DMS53 treated with DMSO at 0.1 percent for 48 hours (cell line): ENCODE data around the gene REEP1.
"Not testable (repeated sequence)": the region's sequence is repeated elsewhere in the genome, so short reads cannot be mapped to it uniquely, and the experiment has no call there.

Source experiments
- DNase-seq: peaks from one replicate; lab custom pipeline; 2025; ENCODE audit not compliant: unreplicated experiment; lab: John Stamatoyannopoulos, UW

The REEP1 gene

DNA sequence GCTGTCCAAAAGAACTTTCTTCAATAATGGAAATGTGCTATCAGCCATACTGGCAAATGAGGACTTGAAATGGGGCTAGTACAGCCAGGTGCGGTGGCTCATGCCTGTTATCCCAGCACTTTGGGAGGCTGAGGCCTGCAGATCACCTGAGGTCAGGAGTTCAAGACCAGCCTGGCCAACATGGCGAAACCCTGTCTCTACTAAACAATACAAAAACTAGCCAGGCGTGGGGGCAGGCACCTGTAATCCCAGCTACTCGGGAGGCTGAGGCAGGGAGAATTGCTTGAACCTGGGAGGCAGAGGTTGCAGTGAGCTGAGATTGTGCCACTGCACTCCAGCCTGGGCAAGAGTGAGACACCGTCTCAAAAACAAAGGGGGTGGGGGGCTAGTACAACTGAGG, 92.6 kb downstream of the REEP1 start:
- DNase-seq = not testable (repeated sequence)

DNA sequence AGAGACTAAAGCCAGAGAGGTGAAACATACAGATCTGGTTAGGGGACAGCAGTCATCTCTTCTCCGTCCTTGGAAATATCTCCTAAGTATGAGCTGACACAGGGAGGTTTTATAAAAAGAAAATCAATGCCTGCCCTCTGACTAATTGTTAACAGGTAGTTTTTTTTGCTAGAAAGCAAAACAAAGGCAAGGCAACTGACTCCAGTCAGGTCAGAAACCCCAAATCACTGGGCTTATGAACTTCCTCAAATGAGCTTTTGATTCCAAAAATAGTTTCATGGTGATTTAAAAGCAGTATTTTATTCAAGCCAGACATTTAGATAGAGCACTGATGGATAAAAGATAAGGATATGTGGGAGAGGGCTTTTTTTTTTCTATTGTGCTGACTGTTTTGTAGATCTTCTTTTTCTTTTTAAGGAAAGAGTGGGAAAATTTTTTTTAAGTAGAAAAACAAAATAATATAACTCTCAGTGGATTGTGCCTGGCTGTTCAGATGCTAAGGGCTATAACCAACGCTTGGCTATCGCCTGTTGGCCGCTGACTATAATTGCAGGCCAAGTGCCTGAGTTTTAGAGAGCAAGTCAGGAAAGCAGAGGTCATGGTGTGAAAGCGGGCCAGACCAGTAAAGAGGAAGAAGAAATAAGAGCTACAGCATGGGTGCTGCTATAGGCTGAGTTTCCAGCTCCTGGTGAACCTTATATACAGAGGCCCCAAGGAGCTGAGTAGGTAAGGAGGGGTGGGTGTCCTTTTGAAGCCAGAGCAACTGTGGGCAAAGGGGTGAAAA, 93.3 kb downstream of the REEP1 start:
- no peak for DNase-seq

DNA sequence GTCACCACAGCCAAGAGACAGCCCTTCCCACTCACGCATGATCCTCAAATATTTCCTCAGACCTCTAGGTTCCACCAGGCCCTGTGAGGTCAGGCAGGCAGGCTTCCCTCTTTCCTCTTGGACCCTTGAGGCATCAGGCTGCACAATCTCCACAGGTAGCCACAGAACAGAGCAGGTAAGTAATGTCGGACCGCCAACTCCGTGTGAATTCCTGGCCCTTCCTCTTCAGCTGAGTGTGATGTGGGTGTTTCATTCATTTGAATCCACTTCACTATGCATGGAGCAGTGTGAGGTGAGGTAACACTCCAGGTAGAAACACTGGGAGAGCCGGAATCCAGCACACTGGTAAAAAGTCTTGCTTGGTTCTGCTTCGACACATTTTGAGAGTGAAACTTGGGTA, 94.2 kb downstream of the REEP1 start:
- DNase-seq = no peak

DNA sequence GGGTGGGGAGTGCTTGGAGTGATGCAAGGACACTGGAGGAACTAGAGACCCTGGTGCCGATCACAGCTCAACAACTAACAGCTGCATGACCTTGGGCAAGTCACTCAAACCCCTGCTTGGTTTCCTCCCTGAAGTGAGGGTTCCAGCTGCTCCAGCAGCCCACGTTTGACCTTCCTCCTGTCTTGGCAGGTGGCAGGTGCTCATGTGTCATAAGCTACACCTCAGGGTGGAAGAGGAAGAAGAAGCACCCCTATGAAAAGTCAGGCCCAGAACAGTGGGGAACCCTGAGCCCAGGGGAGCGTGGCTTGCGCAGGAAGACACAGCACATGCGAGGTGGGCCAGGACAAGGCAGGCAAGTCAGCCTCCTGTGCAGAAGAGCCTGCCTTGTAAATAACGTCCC, 95.8 kb downstream of the REEP1 start:
- no peak for DNase-seq

DNA sequence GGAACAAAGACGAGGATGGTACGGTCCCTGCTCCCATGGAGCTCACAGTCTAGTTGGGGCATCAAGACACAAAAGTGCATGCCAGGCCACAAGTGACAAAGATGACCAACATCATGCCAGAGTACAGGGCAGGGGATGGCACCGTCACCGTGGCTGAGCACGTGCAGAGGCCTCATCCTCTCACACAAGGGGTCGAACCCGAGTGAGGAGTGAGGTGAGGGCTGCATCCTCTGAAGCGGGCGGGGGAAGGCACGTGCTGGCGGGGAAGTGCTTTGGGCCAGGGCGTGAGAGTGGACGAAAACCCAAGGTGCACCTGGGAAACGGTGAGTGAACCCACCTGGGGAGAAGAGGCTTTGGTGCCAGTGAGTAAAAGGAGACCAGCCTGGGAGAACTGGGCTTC, 97.2 kb downstream of the REEP1 start:
- no peak for DNase-seq

DNA sequence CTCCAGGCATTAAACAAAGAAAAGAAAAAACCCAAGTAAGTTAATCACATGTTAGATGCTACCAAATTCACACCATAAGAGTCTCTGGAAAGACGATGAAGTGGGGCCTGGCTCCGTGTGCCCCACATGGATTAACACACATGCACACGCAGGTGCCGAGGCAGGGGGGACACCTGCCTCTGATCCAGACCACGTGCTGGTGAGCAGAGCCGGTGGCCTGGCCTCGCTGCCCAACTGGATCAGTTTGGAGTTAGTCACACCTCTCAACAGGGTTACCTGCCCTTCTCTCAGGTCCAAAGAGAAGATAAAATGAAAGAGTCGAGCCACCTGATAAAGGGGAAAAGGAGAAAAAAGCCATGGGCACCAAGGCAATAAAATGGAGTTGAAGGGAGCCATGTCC, 97.7 kb downstream of the REEP1 start:
- DNase-seq = no peak

DNA sequence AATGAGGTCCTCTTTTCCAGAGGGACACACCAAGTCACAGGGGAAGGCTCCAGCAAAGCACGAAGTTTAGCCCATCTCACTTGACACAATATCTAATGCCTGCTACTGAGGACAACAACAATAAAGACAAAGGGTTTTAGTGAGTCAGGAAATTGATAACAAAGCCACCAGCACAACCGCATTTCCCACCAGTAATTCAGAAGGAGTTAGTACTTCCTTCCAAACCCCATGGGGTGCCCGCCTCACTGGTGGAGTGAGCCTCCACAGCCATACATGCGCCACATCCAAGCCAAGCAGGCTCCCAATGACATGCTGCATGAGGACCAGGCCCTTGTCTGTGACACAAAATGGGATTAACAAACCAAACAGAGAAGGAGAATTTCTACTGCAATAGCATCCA, 98.1 kb downstream of the REEP1 start:
- no peak for DNase-seq

DNA sequence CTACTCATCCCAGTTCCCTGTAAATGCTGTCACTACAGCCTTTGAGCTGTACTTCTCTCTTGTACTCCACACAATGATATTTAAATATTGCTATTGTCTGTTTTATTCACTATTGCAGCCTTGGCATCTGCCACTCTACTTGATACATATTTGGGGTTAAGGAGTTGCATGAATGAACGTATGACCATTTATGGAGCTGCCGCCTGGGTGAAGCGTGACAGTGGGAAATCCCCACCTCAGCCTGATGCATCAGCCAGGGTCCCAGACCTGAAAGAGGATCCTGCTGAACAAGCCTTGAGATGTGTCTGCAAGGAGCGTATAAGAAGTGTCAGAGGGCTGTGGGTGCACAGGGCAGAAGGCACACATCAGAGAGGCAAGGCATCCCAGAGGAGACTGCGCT, 99.1 kb downstream of the REEP1 start:
- no peak for DNase-seq

DNA sequence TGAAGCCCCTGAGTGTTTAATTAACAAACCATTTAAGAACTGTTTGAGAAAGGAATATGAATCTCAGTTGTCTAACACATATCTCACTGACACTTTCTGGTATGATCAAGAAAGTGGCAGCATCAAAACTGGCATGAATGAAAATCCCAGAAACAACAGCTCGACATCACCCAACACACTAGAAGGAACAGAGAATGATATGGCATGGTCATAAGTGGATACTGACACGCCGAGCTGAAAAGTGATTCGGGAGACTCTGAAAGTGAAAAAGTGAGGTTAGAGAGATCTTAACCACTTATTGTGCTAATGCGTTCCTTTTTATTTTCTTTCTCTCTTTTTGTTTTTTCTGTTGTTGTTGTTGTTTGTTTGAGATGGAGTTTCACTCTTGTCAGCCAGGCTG, 100.3 kb downstream of the REEP1 start:
- DNase-seq = no peak

DNA sequence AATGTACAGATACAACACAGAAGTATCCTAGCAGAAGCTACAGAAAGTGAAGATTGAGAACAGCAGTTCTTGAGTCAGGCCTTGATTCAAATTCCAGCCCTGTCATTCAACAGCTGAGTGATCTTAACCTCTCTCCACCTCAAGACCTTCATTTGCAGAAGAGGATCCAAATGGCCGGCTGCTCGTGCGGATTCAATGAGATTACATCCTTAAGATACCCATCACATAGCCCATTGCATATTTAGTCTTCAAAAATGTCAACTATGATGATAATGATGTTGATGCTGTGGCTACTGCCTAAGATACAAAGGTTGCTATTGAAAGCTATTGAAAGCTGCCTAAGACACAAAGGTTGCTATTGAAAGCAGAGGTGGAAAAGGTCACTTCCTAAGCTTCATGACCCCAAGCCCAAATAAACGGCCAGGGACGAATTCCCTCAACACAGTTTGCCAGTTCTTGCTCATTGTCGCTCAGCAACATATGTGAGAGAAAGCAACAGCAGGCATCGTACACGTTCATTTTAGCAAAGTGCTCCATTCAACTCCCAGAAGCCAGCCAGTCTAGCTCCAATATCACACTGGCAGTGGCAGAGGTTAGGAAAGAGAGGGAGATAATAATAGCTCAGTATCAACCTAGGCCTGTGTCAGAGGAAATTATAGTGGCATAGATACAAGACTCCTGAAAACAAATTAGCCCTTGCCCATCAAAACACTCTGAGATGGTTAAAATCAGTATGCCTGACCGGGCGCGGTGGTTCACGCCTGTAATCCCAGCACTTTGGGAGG, 102.0 kb downstream of the REEP1 start:
- no peak for DNase-seq

DNA sequence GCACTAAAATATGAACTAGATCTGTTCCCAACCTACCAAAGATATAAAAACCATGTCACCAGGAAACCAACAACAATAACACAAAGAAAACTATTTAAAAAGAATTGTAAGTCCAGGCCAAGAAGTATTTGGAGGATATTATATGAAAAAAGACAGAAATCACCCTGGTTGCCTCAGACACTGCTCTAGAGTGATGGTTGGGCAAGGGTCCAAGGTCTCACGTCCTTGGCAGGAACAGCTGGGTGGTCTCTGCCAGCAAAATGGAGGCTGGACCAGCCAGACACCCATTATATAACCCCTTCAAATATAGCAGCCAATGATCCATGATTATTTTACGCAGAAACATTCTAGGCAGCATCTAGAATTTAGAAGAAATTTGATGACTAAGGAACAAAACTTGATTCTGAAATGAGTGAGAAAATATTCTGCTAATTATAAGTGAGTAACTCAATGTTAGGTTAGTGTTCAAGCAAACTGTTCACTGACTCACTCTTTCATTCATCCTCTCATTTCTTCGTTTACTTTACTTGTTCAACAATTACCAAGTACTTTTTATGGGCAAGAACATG, 102.8 kb downstream of the REEP1 start:
- no peak for DNase-seq

DNA sequence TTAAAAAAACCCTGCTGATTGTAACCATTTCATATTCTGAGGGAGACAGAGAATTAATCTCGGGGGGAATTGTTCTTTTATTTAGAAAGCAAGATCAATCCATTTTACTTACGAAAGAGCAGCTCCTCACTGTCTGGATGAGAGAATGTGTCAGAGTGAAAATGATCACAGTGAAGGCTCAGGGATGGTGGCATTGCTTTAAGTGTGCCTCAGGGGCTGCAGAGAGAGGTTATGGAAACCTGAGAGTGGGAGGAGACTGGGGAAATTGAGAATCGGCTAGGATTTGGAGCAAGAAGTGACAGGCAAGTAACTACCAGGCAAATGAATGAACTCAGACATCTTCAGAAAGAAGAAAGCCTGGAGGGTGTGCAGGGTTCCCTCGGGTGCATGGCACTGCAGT, 104.0 kb downstream of the REEP1 start:
- DNase-seq = no peak

DNA sequence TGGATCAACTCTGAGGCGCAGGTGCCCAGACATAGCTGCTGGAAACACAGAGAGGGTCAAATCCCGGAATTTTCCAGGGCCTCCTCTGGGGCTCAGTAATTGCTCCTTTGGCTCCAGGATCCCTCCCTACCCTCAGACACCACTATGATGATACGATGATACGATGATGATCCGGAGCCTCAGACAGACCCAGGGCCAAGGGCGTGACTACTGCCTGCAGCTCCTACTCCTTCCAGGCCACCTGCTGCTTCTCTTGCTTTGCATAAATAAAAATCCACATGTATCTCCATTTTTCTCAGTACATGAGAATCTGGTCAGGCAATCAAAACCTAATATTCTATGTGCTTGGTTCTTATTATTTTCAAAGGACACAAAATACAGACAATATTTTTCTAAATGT, 104.5 kb downstream of the REEP1 start:
- DNase-seq = no peak

DNA sequence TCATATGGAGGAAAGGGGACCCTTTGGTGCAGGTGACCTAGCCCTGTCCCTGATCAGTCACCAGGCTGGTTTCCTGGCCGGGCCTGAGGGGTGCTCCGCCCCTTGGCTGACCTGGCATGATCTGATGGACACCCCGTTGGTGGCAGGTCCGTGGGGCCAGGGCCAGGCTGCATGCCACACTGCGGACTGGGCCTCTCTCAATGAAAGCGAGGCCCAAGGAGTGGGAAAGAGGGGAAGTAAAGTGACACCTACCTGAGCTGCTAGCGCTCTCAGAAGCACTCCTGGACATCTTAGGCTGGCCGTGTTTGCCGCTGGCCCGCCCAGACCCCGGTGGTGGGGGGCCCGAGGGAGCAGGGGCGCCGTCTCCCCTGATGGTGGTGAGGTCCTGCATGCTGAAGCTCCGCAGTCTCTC, 105.0 kb downstream of the REEP1 start:
- DNase-seq = no peak

DNA sequence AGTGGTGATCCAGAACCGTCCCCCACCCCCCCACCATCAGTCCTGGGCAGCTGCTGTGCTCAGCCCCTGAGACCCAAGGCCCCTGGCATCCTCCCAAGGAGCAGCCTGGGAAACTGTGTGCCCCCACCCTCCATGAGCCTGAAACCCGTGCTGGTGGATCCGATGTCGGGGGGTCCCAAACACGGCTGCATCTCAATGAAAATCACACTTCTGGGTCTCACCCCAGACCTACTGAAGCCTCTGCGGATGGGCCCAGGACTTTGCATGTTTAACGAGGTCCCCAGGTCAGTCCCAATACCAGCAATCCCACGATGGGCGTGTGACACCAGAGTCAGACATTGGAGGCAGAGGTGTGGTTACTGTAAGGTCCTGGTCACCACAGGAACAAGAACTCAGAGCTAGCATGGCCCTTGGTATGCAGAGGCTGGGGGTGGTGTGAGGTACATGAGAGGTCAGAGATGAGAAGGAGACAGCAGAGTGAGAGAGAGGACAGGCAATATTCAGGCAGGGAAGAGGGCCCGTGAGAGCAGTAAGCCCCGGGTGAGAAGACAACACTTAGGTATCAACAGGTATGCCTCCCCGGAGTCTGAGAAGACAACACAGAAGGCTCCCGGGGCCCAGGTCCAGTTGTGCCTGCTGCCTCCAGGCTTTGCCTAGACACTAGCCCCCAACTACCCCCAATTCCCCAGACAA, 105.6 kb downstream of the REEP1 start:
- DNase-seq = no peak

DNA sequence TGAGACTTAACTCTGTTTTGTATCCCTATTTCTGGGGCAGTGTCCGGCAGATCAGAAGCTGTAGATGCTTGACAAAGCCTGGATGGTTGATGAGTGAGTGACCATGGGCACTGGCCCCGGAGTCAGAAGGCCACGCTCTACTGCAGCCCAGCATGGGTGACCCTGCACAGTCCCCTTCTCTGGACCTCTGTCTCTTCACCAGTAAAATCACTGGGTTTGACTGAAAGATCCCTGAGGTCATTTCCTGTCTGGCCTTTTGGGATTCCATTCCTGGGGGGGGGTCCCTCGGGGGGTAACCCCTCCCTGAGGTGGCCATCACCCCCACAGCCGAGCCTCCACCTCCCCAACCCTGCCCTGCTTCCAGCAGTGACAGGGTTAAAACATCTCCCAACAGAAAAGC, 106.5 kb downstream of the REEP1 start:
- no peak for DNase-seq

DNA sequence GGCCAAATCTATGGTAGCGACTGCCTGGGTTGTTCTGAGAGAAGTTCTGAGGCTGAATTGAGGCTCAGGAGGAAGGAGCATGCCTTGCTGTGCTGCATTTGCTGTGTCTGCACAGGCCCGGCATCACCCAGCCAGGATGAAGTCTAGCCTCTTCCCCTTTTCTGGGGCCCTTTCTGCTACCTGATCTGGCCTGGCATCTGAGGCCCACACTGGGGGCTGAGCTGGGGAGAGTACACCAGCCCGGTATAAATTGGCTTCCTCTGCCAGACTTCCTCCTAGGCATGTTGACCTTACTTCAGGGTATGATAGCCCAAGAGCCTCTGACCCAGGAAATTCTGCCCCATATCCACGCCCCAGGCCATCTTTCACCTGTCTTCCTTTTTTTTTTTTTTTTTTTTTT, 108.2 kb downstream of the REEP1 start:
- DNase-seq = no peak

DNA sequence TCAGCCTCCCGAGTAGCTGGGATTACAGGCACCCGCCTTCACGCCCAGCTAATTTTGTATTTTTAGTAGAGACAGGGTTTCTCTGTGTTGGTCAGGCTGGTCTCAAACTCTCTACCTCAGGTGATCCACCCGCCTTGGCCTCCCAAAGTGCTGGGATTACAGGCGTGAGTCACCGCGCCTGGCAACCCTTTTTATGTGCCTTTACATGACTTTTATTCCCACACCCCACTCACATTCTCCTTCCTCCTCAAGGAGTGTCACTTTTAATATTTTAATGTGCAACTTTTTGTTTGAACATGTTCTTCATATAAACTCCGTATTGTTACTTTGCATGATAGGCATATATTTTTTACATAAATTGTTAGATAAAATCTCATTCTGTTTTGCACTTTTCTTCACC, 108.9 kb downstream of the REEP1 start:
- not testable (repeated sequence) for DNase-seq

DNA sequence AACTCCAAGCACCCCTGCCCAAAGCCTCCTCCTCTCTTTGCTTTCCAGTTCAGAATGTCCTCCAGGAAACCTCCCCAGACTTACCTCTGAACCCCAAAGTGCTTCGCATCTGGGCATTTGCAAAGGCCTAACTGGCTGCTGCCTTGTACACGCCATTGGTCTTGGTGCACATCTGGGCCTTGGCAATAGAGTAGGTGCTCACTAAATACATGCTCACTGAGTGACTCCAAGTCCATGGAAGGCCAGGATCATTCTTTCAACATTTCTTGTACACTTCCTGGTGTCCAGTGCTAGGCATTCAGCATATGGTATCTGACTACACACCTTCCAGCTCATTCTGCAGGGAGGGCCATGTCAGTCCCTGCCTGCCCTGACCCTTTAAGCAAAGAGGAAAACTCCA, 109.7 kb downstream of the REEP1 start:
- no peak for DNase-seq

DNA sequence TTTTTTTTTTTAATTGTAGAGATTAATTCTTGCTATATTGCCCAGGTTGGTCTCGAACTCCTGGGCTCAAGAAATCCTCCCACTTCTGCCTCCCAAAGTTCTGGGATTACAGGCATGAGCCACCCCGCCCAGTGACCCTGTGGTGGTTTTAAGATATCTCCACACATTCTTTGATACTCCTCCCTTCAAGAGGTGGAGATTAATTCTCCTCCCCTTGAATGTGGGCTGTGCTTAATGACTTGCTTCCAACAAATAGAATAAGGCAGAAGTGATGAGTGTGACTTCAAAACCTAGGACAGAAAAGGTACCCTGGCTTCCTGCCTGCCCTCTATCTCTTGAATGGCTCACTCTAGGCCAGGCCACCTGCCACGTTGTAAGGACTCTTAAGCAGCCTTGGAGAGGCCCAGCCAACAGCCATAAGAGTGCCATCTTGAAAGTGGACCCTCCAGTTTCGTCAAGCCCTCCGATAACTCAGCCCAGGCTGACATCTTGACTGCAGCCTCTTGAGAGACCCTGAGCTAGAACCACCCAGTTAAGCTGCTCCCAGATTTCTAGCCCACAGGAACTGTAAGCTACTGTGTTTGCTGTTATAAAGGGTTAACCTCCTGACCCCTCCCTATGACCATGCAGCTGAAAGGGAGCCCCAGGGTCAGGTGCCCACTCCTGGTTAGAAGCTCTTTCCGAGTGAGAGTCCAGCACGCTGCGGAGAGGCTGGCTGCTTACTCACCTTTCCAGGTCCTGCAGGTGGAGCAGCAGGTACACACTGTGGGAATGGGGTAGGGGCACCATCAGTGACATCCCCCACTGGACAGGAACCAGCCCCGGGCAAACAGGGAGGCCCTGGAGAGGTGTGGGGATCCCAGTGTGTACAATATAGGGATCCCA, 110.5 kb downstream of the REEP1 start:
- no peak for DNase-seq

DNA sequence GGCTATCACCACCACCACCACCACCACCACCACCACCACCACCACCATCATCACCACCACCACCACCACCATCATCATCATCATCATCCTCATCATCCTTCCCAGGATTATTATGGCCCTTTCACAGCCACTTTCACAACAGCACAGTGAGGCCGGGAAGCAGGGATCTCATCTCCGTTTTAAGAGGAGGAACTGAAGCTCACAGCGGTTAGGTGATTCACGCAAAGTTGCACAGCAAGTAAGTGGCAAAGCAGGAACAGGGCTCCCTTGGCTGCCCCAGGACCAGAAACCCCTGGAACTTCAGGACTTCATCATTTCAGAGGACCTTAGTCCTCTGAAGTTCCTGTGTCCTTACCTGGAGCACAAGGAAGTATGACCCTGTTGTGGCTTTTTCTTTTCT, 111.4 kb downstream of the REEP1 start:
- no peak for DNase-seq
